OCI-LY3 (cell line): ENCODE measurements around the gene ALDH1L1.

Source experiments
- CTCF ChIP-seq: fragments of 200-600, 300-600 bp; sonication (generic); IDR thresholded peaks from 2 replicates; pipeline ENCODE4 v1.5.1; 2014; ENCODE audit warnings: antibody characterized with exemption, low read length, low read depth
- EZH2phosphoT487 ChIP-seq: fragments of 200-600 bp; shearing (Covaris generic); IDR thresholded peaks from 2 replicates; pipeline ENCODE4 v1.6.1; 2018; ENCODE audit warnings: antibody characterized with exemption, mixed run types, low read depth

GRCh38 chr3:126202276-126202675 lies 21.9 kb upstream of the ALDH1L1 start:
- TF ChIP-seq CTCF, result no peak
- no peak for TF ChIP-seq EZH2phosphoT487
